ENCODE results near the gene C14orf180.

Gene C14orf180

DNA sequence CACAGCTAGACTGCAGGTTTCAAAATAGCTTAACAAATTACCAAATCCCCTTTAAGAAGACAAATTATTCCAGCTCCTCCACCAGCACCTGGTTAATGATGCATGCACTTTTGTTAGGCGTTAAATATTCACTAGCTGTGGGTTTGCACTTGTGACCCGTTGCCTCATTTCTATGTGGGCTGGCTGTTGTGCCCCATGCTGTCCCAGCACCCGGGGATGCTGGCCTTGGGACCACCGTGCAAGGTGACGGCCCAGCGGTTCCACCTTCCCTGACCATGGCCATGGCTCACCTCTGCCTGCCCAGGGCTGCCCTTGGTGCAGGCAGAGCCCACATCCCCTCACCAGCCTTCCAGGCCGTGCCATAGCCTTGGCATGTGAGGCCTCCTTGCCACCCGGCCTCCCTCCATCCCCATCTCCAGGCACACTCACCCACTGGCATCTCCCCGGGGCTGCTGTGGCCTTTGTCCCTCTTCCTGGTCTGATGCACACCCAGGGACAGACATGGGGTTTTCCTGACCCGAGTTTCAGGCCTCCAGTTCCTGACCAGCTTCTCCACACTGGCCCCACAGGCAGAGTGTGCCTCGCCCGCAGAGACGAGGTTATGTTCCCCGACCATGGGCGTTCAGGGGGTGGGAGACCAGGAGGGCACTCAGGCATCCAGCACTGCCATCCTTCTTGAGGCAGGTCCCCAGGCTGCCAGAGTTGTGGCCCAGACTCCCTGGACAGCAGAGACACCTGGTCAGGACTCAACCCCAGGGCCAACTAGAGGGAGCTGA, 20.3 kb upstream of the C14orf180 start:
- TF ChIP-seq, protein P1, sequence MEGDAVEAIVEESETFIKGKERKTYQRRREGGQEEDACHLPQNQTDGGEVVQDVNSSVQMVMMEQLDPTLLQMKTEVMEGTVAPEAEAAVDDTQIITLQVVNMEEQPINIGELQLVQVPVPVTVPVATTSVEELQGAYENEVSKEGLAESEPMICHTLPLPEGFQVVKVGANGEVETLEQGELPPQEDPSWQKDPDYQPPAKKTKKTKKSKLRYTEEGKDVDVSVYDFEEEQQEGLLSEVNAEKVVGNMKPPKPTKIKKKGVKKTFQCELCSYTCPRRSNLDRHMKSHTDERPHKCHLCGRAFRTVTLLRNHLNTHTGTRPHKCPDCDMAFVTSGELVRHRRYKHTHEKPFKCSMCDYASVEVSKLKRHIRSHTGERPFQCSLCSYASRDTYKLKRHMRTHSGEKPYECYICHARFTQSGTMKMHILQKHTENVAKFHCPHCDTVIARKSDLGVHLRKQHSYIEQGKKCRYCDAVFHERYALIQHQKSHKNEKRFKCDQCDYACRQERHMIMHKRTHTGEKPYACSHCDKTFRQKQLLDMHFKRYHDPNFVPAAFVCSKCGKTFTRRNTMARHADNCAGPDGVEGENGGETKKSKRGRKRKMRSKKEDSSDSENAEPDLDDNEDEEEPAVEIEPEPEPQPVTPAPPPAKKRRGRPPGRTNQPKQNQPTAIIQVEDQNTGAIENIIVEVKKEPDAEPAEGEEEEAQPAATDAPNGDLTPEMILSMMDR (IDR thresholded peaks at IDR 0.05; ENCODE audit: control insufficient read depth, extremely low read depth, insufficient read depth) = no peak
- no peak for DNase-seq (ENCODE audit: low read depth)
- H3K4me3 ChIP-seq (ENCODE audit: low read depth, low read length) = no peak overlapping the region

DNA sequence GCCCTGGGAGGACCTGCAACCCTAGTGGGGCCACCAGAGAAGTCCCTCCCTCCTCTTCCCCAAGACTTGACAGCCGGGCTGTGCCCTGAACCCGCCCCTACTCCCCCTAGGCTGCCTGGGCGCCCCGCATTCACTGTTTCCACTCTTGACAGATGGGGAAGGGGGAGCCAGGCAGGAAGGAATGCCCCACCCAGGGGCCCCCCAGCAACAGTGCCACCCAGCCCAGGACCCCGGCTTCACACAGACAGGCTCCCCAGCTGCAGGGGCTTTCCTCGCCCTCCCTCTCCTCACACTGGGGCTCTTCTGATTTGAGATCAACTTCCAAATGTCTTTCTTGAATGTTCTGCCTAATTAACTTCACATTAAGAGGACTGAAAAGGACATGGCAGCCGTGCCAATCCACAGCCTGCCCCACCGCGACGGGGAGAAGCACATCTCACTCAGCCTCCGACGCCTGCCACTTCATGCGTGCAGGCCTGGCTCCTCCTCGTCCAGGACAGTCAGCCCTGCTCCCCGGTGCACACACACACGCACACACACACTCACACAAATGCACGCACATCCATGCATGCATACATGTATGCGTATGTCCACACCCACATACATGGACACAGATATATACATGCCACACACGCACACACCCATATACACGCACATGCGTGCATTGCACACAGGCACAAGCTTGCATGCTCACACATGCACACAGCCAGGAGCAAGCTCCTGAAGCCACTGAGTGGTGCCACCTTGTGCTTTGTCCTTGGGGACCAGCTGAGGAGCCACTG, 19.6 kb upstream of the C14orf180 start:
- TF ChIP-seq, protein P1 (IDR thresholded peaks at IDR 0.05; ENCODE audit: control insufficient read depth, extremely low read depth, insufficient read depth) = no peak
- no peak for DNase-seq (ENCODE audit: low read depth)
- H3K4me3 ChIP-seq (ENCODE audit: low read depth, low read length) = no peak overlapping the region

DNA sequence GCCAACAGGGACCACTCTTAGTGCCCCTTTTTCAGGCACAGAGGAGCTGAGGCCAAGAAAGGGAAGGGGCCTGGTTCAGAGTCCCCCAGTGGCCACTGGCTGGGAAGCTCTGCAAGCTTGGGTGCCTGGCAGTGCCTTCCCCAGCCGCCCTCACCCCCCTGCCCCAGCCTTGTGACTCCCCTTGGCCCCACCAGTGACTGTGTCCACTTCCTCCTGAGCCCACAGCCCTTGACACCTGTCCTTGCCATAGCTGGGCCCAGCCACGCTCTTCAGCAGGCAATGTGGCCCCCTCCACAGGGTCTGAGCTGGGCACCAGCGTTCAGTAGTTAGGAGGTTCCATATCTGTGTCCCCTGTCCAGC, 19.0 kb upstream of the C14orf180 start:
- TF ChIP-seq, protein P1 (IDR thresholded peaks at IDR 0.05; ENCODE audit: control insufficient read depth, extremely low read depth, insufficient read depth) = no peak
- no peak for DNase-seq (ENCODE audit: low read depth)
- H3K4me3 ChIP-seq (ENCODE audit: low read depth, low read length) = no peak overlapping the region

DNA sequence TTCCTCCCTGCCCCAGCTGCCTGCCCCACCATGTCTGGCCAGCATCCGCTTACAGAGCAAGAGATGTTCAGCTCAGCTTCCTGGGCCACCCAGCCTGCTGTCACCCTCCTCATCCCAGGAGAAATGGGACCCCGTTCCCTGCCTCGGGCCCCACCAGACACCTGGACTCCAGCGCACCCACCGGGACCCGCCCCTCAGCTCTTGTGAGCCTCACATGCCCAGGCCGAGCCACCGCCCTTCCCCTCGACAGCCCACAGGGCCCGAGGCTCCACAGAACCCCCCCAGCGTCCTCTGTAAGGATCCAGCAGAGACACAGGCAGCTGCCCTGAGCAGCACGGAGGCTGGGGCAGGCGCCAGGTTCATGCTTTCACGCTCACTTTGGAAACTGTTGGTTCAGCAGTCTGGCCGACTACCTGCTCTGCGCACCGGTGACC, 18.4 kb upstream of the C14orf180 start:
- H3K4me3 ChIP-seq (ENCODE audit: low read depth, low read length) = no peak overlapping the region
- TF ChIP-seq, protein P1 (IDR thresholded peaks at IDR 0.05; ENCODE audit: control insufficient read depth, extremely low read depth, insufficient read depth) = no peak
- no peak for DNase-seq (ENCODE audit: low read depth)

DNA sequence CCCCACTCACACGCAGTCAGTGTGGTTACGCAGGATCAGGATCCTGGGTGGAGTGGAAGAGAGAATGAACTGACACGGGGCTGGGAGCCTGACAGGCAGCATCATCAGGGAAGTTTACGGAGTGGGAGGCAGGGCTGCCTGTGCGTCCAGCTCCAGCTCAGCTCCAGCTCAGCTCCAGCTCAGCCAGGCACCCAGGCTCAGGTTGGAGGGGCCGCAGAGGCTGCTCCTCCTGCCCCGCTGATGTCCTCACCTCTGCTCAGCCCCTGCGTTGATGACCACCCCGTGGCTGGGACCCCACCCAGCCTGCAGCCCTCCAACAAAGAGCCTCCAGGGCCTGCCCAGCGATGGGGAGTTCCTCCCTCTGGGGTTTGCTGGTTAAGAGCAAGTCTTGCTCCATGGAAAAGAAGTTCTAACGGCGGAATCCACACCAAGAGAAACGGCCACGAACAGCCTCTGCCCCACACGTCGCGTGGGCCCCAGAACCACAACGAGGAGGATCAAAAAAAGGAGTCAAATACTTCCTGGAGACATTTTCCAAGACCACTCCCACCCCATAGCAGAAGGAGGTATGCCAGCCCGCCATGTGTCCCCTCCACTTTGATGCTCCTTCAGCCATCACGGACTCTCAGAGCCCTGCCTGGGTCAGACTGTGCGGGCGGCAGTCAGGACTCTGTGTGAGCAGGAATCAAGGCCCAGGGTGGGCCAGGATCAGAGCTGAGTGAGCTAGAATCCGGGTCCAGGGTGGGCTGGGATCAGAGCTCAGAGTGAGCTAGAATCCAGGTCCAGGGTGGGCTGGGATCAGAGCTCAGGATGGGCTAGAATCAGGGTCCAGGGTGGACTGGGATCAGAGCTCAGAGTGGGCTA, 17.7 kb upstream of the C14orf180 start:
- TF ChIP-seq, protein P1 (IDR thresholded peaks at IDR 0.05; ENCODE audit: control insufficient read depth, extremely low read depth, insufficient read depth) = no peak
- no peak for DNase-seq (ENCODE audit: low read depth)
- H3K4me3 ChIP-seq (ENCODE audit: low read depth, low read length) = no peak overlapping the region

DNA sequence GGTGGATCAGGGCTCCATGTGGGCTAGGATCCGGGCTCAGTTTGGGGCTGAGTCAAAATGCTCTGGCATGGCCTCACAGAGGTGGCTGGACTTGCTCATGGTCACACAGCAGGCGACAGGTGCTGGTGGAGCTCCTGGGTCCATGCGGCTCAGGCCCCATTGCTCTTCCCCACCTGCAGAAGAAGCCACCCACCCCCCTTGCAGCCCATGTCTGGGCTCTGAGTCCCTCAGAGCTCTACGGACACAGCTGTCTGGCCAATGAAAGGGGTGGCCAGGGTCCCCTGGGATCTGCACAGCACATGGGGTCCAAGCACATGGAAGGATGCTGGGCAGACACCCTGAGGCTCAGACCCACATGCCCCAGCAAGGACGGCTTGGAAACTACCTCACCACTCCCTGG, 17.0 kb upstream of the C14orf180 start:
- no peak for DNase-seq (ENCODE audit: low read depth)
- H3K4me3 ChIP-seq (ENCODE audit: low read depth, low read length) = no peak overlapping the region
- TF ChIP-seq, protein P1 (IDR thresholded peaks at IDR 0.05; ENCODE audit: control insufficient read depth, extremely low read depth, insufficient read depth) = no peak
